Measurements from ENCODE around the gene CTPS1.

DNA sequence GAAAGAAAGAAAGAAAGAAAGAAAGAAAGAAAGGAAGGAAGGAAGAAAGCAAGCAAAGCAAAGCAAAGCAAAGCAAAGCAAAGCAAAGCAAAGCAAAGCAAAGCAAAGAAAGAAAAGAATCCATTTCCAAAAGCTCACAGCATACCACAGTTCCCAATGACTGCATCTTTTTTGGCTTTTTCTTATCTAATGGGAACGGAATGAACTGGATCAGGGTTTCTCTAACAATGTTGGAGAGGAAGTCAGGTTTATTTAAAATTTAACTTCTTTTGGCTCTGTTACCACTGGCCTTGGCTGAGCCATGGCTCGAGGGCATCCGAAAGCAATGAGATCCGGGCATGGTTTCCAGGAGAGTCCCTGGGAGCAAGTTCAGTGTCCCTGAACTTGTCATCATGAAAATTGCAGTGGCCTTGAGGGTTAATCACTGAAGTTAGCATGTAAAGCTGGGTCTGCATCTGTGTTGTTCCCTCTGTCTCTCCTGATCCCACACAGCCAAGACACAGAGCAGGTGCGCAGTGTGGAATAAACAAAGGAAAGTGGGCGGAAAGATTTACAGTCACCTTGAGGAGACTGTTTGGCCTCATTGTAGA, 34.6 kb upstream of the CTPS1 start:
- TF ChIP-seq POLR2AphosphoS5 (IDR thresholded peaks at IDR 0.05) = no peak
- no peak for TF ChIP-seq CTCF (IDR thresholded peaks at IDR 0.05; ENCODE audit: poor library complexity, severe bottlenecking)
- no peak for TF ChIP-seq REST (IDR thresholded peaks at IDR 0.05; ENCODE audit: borderline replicate concordance)
